Mononuclear cell (primary cell): ENCODE measurements around the gene MFAP4. TPM values are rescaled to one million over a fixed set of nuclear protein-coding genes. Genes with fewer than 3 reads are reported as not detected.
"Not testable (repeated sequence)": the region's sequence is repeated elsewhere in the genome, so short reads cannot be mapped to it uniquely, and the experiment has no call there.

Experiments used
- H3K27me3 ChIP-seq: 2 replicates; pipeline ENCODE4 v1.6.0; 2011; ENCODE audit warnings: low read length, control low read depth; ENCODE audit not compliant: insufficient read depth
- H3K4me1 ChIP-seq: 2 replicates; pipeline ENCODE4 v1.5.1; 2011; ENCODE audit warnings: mild to moderate bottlenecking, low read length, control low read depth; ENCODE audit not compliant: insufficient read depth
- H3K4me3 ChIP-seq: 2 replicates; pipeline ENCODE4 v1.5.1; 2011; ENCODE audit warnings: mild to moderate bottlenecking, low read length, moderate library complexity
- H3K9me3 ChIP-seq: 2 replicates; pipeline ENCODE4 v1.5.1; 2011; ENCODE audit warnings: low read depth, mild to moderate bottlenecking, control low read depth, low read length
- total RNA-seq: library from RNA; depleted of rRNA; stranded (reverse); fragments of >200 nt; gene quantifications from one replicate; pipeline ENCODE4 v1.2.3, GENCODE V29; 2012

MFAP4 gene
- total RNA-seq, 1 donor: not detected

GRCh38 chr17:19362277-19363113 is 24.5 kb downstream of the MFAP4 start, which contains the start of gene B9D1:
B9D1 (minus strand) TSS chr17:19362723; CDS start chr17:19362569, 154 bp downstream.
- H3K4me3 ChIP-seq: peak within 1 kb of the TSS; percentile 39
- no peaks in the 10 kb centered on the region for H3K9me3 ChIP-seq
- peaks cover 15% of the 10 kb centered on the region for H3K4me1 ChIP-seq
- H3K27me3 ChIP-seq: no peaks in the 10 kb centered on the region

- Histone ChIP-seq H3K27me3 (no peaks in the 10 kb centered on the region), H3K4me1 (peaks cover 15% of the 10 kb centered on the region), H3K4me3 (peak overlapping the region; percentile 39), H3K9me3 (no peaks in the 10 kb centered on the region)
These were observed 25.1 kb downstream of the MFAP4 start for GRCh38 chr17:19361944-19362276.

DNA sequence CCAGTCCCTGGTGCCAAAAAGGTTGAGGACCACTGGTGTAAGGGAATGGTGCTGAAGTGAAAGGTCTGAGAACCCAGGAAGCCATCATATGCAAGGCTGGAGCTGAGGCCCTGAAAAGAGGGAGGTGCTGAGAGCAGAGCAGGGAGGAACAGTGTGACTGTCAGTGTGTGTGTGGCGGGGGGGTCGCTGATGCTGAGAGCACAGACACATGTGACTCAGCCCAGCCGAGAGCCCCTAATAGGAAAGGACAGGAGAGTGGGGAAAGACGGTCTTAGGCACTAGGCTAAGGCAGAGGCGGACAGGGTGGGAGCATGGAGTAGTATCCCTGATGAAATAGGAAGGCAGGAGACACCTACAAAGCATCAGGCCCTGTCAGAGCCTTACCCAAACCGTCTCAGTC is 25.7 kb downstream of the MFAP4 start:
- no peak overlapping the region for H3K4me3 ChIP-seq
- no peaks in the 10 kb centered on the region for H3K27me3 ChIP-seq
- no peaks in the 10 kb centered on the region for H3K9me3 ChIP-seq
- H3K4me1 ChIP-seq: peaks cover 15% of the 10 kb centered on the region

- no peaks in the 10 kb centered on the region for H3K9me3 ChIP-seq
- no peaks in the 10 kb centered on the region for H3K27me3 ChIP-seq
- peaks cover 15% of the 10 kb centered on the region for H3K4me1 ChIP-seq
- no peak overlapping the region for H3K4me3 ChIP-seq
These were observed 26.2 kb downstream of the MFAP4 start for GRCh38 chr17:19360772-19361171.

GRCh38 chr17:19359856-19360255 is 27.1 kb downstream of the MFAP4 start:
- no peak overlapping the region for H3K4me3 ChIP-seq
- H3K9me3 ChIP-seq: no peaks in the 10 kb centered on the region
- H3K4me1 ChIP-seq: peaks cover 15% of the 10 kb centered on the region
- no peaks in the 10 kb centered on the region for H3K27me3 ChIP-seq

GRCh38 chr17:19359151-19359550 is 27.8 kb downstream of the MFAP4 start:
- H3K4me1 ChIP-seq: peaks cover 15% of the 10 kb centered on the region
- H3K27me3 ChIP-seq: no peaks in the 10 kb centered on the region
- H3K4me3 ChIP-seq: no peak overlapping the region
- H3K9me3 ChIP-seq: no peaks in the 10 kb centered on the region

GRCh38 chr17:19357761-19358160 is 29.2 kb downstream of the MFAP4 start:
- H3K9me3 ChIP-seq: no peaks in the 10 kb centered on the region
- peaks cover 8% of the 10 kb centered on the region for H3K4me1 ChIP-seq
- H3K4me3 ChIP-seq: no peak overlapping the region
- no peaks in the 10 kb centered on the region for H3K27me3 ChIP-seq

DNA sequence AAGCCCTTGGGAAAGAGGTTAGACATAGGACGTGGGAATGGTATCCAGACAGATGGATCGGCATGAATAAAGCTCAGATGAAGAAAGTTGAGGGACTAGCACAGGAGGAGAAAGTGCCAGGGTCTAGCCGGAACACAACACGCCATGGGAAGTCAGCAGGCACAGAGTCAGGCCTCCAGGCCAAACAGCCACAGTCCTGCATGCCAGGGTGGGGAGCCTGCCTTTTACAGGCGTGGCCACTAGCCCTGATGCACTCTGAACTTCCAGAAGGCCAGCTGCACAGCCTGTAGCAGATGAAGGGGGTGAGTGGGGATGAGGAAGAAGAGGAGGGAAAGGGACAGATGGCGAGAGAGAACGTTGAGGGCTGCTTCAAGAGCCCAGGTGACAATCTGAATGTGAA is 29.6 kb downstream of the MFAP4 start:
- peaks cover 7% of the 10 kb centered on the region for H3K4me1 ChIP-seq
- H3K9me3 ChIP-seq: no peaks in the 10 kb centered on the region
- no peaks in the 10 kb centered on the region for H3K27me3 ChIP-seq
- H3K4me3 ChIP-seq: no peak overlapping the region

DNA sequence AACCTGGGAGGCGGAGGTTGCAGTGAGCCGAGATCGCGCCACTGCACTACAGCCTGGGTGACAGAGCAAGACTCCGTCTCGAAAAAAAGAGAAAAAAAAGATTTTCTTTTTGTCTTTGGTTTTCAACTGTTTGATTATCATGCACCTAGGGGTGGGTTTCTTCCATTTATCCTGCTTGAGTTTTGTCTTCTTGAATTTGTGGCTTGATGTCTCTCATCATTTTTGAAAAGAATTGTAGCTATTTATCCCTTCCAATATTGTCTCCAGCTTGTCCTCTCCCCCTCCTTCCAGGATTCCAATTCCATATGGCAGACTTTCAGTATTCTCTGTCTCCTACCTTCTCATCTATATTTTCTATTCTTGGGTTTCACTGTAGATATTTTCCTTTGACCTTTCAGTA is 32.2 kb downstream of the MFAP4 start:
- H3K4me1 ChIP-seq: no peaks in the 10 kb centered on the region

DNA sequence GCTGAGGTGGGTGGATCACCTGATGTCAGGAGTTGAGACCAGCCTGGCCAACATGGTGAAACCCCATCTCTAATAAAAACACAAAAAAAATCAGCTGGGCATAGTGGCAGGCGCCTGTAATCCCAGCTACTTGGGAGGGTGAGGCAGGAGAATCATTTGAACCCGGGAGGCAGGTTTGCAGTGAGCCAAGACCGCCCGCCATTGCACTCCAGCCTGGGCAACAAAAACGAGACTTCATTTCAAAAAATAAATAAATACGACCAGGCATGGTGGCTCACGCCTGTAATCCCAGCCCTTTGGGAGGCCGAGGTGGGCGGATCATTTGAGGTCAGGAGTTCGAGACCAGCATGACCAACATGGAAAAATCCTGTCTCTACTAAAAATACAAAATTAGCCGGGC is 33.6 kb downstream of the MFAP4 start:
- not testable (repeated sequence) for H3K4me1 ChIP-seq, H3K9me3 ChIP-seq

More for the DNA sequence above, 32.2 kb downstream of the MFAP4 start:
- Histone ChIP-seq H3K4me3 (no peak overlapping the region), H3K27me3 (no peaks in the 10 kb centered on the region), H3K9me3 (no peaks in the 10 kb centered on the region)

GRCh38 chr17:19348806-19349205 is 38.2 kb downstream of the MFAP4 start:
- Histone ChIP-seq H3K4me3 (no peak overlapping the region), H3K9me3 (no peaks in the 10 kb centered on the region), H3K4me1 (no peaks in the 10 kb centered on the region), H3K27me3 (no peaks in the 10 kb centered on the region)

More for the DNA sequence above, 33.6 kb downstream of the MFAP4 start:
- H3K27me3 ChIP-seq, H3K4me3 ChIP-seq: not testable (repeated sequence)

DNA sequence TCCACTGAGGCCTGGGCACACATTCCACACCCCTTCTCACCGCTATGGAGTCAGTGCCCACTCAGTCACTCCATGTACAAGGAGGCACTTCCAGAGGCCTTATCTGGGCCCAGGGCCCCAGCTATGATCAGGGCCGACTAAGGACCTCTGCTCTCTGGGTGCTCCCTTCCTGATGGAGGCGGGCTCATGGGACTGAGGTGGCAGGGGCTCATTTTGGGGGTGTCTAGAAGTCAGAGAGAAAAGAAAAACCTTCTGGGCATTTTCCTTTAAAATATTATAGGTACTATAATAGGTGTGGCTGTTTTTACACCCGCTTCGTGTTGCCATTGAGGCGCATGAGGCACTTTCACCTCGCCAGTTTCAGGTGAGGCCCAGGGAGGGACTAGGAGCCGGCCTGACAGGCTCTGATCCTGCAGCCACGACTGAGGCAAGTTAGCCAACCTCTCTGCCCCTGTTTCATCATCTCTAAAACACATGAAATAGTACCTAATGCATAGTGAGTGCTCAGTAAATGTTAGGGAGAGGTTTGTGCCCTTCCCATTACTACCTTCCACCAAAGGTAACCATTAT is 38.8 kb downstream of the MFAP4 start:
- Histone ChIP-seq H3K4me3 (no peak overlapping the region), H3K4me1 (no peaks in the 10 kb centered on the region), H3K27me3 (no peaks in the 10 kb centered on the region), H3K9me3 (no peaks in the 10 kb centered on the region)

DNA sequence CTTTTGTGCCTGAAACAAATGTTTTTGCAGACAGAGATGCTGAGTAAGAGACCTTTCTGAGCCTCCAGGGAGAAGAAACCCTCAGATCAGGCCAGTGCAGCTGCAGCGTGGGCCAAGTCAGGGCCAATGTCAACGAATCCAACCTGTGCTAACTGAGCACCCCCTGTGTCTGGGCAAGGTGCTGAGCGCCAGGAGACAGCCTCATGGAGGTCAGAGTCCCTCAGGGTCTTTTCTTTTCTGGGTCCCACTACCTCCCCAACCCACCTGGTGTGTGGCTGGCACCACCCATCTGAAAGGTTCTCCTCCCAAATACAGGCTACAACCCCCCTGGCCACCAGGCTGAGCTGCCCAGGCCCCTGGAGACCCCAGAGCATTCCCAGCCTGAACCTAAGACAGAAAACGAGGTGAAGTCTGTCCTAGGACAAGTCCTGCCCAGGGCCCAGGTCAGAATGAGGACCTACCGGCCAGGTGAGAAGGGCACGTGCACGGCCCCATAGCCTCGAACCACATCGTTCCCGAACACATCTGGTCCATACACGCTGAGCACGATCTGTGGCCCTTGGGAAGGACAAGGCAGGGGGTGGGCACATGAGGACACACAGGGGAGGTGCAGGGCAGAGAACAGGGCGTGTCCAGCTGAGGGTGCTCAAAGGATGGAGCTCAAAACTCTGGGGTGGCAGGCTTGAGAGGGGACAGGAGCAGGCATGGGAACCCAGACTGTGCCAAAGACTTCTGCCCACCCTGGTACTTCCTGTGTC is 39.5 kb downstream of the MFAP4 start:
- H3K9me3 ChIP-seq: no peaks in the 10 kb centered on the region

DNA sequence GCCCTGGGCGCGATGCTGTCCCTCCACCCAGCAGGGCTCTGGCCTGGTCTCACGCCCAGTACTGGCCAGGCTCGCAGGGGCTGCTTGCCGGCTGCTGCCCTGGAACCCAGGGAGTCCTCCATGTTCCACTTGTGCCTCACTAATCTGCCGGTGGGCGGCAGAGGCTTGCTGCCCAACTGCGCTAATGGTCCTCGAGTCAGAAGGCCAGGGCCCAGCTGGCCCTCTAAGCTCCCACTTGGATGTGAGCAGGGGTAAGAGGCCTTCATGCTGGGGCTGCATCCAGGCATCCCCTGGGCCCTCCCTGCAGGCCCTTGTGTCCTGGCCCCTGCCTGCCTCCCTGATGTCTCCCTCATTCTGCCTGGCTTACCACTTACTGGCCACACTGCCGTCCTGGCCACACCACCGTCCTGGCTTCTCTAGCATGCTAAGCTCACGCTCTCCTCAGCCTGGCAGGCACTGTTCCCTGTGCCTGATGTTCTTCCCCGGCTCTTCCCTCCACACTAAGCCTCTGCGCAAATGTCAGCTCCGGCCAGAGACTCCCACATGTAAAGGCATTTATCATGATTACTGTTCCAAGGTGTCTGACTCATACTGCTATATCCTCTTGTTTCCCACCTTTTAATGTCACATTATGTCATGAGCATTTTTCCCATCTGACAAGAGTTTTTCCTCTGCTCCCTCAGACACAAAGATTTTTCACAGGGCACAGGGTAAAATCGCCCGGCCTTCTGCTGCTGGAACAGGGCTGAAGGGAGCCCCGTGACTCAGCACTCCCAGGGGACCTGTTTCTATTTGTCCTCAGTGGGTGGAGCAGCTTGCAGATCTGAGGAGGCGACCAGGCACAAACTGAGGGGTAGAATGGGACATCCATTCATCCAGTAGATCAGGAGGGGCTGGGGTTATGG is 40.4 kb downstream of the MFAP4 start:
- no peaks in the 10 kb centered on the region for H3K9me3 ChIP-seq
- no peaks in the 10 kb centered on the region for H3K4me1 ChIP-seq
- no peak overlapping the region for H3K4me3 ChIP-seq
- no peaks in the 10 kb centered on the region for H3K27me3 ChIP-seq

More for the DNA sequence above, 39.5 kb downstream of the MFAP4 start:
- H3K4me1 ChIP-seq: no peaks in the 10 kb centered on the region
- no peak overlapping the region for H3K4me3 ChIP-seq
- H3K27me3 ChIP-seq: no peaks in the 10 kb centered on the region
